H1 (cell line): ENCODE results near the gene DNAH1.

Source experiments
- ATF2 ChIP-seq: IDR thresholded peaks from 2 replicates; pipeline ENCODE4 v1.6.1; 2012; ENCODE audit warnings: low read length, inconsistent platforms
- CBX5 ChIP-seq: fragments of 300-800, 300-1000 bp; sonication (generic); IDR thresholded peaks from 2 replicates; pipeline ENCODE4 v1.7.1; 2016; ENCODE audit warnings: antibody characterized with exemption, low read length, low read depth
- CTCF ChIP-seq, 3 experiments: IDR thresholded peaks; 1 replicate in 2 of 3; 2 replicates in 1 of 3; pipeline versions ENCODE4 v1.5.1 to v1.6.1; 2011; ENCODE audit warnings: low read length in 3 of 3, mild to moderate bottlenecking in 3 of 3, inconsistent platforms in 2 of 3, low read depth in 1 of 3, moderate library complexity in 1 of 3; ENCODE audit not compliant: insufficient read depth in 1 of 3; ENCODE audit errors: control extremely low read depth in 1 of 3
- FOSL1 ChIP-seq: IDR thresholded peaks from 2 replicates; pipeline ENCODE4 v1.6.1; 2011; ENCODE audit warnings: mild to moderate bottlenecking, low read depth, low read length, moderate library complexity; ENCODE audit not compliant: insufficient read depth
- GABPA ChIP-seq: IDR thresholded peaks from 2 replicates; pipeline ENCODE4 v1.6.1; 2011; ENCODE audit warnings: mild to moderate bottlenecking, low read length, moderate library complexity, borderline replicate concordance; ENCODE audit not compliant: insufficient read depth
- GTF2F1 ChIP-seq: IDR thresholded peaks from 2 replicates; pipeline ENCODE4 v1.6.1; 2012; ENCODE audit warnings: low read depth, low read length, improper control_type of control experiment, borderline replicate concordance
- HDAC6 ChIP-seq: IDR thresholded peaks from one replicate; pipeline ENCODE4 v1.7.1; 2012; ENCODE audit warnings: low read depth, mild to moderate bottlenecking, inconsistent platforms, low read length, moderate library complexity
- KDM1A ChIP-seq: fragments of 200-600, 300-600 bp; sonication (generic); IDR thresholded peaks from 2 replicates; pipeline ENCODE4 v1.7.1; 2016; ENCODE audit warnings: mild to moderate bottlenecking, low read length, borderline replicate concordance
- POLR2A ChIP-seq, 2 experiments: IDR thresholded peaks; 1 replicate in 1 of 2; 2 replicates in 1 of 2; pipeline ENCODE4 v1.6.1; 2011; ENCODE audit warnings: low read depth in 2 of 2, low read length in 2 of 2, mild to moderate bottlenecking in 2 of 2; ENCODE audit errors: control extremely low read depth in 1 of 2
- POLR2AphosphoS5 ChIP-seq: IDR thresholded peaks from 2 replicates; pipeline ENCODE4 v1.6.1; 2011; ENCODE audit warnings: low read depth, low read length
- RFX5 ChIP-seq: IDR thresholded peaks from 2 replicates; pipeline ENCODE4 v1.6.1; 2011; ENCODE audit warnings: low read depth, low read length, improper control_type of control experiment, borderline replicate concordance
- SP1 ChIP-seq: IDR thresholded peaks from 2 replicates; pipeline ENCODE4 v1.6.1; 2011; ENCODE audit warnings: low read depth, low read length
- SRF ChIP-seq: IDR thresholded peaks from 2 replicates; pipeline ENCODE4 v1.6.1; 2011; ENCODE audit warnings: mild to moderate bottlenecking, low read depth, low read length, moderate library complexity
- YY1 ChIP-seq: IDR thresholded peaks from 2 replicates; pipeline ENCODE4 v1.6.1; 2011; ENCODE audit warnings: low read depth, mild to moderate bottlenecking, low read length

- no peak for TF ChIP-seq POLR2A (IDR thresholded peaks at IDR 0.05; ENCODE audit: control extremely low read depth in 1 of 2, low read depth in 2 of 2, low read length in 2 of 2)
- no peak for TF ChIP-seq GABPA
- TF ChIP-seq ATF2: no peak
- no peak for TF ChIP-seq SP1
- no peak for TF ChIP-seq CTCF (IDR thresholded peaks at IDR 0.05; ENCODE audit: control extremely low read depth in 1 of 3, insufficient read depth in 1 of 3, low read depth in 1 of 3, low read length in 3 of 3)
- no peak for TF ChIP-seq FOSL1
- no peak for TF ChIP-seq KDM1A
- TF ChIP-seq POLR2AphosphoS5: no peak
- TF ChIP-seq GTF2F1: no peak
- no peak for TF ChIP-seq RFX5
- TF ChIP-seq SRF: no peak
- TF ChIP-seq HDAC6: no peak
- no peak for TF ChIP-seq CBX5
- no peak for TF ChIP-seq YY1
Measured at GRCh38 chr3:52396011-52396906, 80.1 kb downstream of the DNAH1 start.
